GM21390 (cell line): ENCODE results near the gene BLOC1S5.
"Not testable (repeated sequence)": the region's sequence is repeated elsewhere in the genome, so short reads cannot be mapped to it uniquely, and the experiment has no call there.

Experiments
- ATAC-seq: cut with Tn5 transposase; IDR thresholded peaks from one replicate; pipeline ENCODE4 v1.9.1; 2021; ENCODE audit not compliant: unreplicated experiment

The BLOC1S5 gene

DNA sequence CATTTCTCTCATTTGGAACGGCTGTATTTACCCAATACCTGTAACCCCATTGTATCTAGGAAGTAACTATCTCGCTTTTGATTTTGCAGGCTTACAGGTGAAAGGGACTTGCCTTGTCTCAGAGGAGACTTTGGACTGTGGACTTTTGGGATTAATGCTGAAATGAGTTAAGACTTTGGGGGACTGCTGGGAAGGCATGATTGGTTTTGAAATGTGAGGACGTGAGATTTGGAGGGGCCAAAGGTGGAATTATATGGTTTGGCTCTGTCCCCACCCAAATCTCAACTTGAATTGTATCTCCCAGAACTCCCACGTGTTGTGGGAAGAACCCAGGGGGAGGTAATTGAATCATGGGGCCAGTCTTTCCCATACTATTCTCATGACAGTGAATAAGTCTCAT is 18.4 kb downstream of the BLOC1S5 start:
- ATAC-seq = not testable (repeated sequence)

GRCh38 chr6:8043221-8043620 is 21.0 kb downstream of the BLOC1S5 start:
- ATAC-seq = no peak

DNA sequence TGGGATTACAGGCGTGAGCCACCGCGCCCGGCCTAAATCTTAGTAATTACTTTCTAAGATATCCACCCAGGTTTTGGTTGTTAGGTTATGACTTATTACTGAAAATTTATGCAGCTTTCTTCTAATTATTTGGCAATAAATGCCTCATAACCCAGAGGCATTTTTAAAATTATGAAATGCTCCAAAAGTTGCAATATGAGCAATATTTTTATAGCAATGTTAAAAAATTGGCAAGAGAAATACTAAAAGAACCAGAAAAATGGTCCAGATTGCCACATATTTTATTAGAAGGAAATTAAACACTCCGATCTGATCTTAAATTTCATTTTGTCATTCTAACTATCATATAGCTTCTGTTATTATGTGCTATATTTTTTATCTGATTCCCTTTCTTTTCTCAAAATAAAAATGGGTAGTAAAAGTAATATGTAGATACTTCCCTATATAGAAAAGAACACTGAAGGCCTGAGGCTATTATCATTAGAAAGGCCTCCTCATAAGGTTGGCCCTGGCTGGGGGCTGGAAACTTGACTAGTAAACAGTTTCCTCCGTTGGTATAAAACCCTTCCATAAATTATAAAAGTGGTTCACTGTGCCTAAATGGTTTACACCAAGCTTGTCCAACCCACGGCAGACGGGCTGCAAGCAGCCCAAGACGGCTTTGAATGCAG is 22.1 kb downstream of the BLOC1S5 start:
- no peak for ATAC-seq

GRCh38 chr6:8034107-8034506 is 30.1 kb downstream of the BLOC1S5 start:
- not testable (repeated sequence) for ATAC-seq

DNA sequence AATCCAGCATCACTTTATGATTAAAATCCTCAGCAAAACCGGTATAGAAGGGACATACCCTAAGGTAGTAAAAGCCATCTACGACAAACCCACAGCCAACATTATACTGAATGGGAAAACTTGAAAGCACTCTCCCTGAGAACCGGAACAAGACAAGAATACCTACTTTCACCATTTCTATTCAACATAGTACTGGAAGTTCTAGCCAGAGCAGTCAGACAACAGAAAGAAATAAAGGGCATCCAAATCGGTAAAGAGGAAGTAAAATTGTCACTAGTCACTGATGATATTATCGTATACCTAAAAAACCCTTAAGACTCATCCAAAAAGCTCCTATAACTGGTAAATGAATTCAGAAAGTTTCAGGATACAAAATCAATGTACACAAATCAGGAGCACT is 33.3 kb downstream of the BLOC1S5 start:
- ATAC-seq = no peak

- no peak for ATAC-seq
These were observed 34.8 kb downstream of the BLOC1S5 start for GRCh38 chr6:8029243-8029870.

- no peak for ATAC-seq
These were observed 36.1 kb downstream of the BLOC1S5 start for GRCh38 chr6:8027965-8028651.

GRCh38 chr6:8026800-8027199 is 37.4 kb downstream of the BLOC1S5 start:
- ATAC-seq = no peak

- no peak for ATAC-seq
These were observed 39.0 kb downstream of the BLOC1S5 start for GRCh38 chr6:8025191-8025590.

DNA sequence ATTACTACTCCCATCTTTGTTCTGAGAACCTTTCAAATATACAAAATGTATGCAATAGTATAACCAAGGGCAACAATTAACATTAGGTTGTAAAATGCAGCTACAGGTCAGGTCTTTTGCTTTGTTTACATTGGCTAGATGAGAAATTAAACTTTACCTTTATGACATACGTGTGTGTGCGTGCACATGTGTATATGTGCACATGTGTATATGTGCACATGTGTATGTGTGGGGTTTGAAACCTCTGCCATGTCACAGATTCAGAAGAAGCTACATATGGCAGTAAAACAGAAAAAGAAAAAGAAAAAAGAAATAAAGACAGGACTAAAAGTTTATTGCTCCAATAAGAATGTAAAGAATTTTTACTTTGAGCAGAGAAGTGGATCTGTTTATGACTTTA is 40.6 kb downstream of the BLOC1S5 start:
- ATAC-seq = no peak

GRCh38 chr6:8020083-8020482 is 44.1 kb downstream of the BLOC1S5 start:
- ATAC-seq = no peak

DNA sequence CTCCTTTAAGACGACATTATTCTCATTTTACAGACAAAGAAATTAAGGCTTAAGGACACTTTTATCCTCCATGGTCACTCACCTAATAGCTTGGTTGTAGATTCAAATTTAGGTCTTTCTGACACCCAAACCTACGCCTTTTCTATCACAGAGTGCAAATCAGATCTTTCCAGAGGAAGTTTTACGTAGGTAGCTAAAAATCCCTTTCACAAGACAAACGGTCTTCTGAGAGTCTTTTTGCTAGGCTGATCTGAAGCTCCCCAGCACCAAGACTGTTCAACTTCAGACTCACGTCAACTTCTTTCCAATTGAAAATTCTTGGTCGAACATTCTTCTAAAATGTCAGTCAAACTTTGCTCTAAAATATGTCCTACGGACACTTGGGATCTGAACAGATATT is 46.5 kb downstream of the BLOC1S5 start:
- no peak for ATAC-seq

DNA sequence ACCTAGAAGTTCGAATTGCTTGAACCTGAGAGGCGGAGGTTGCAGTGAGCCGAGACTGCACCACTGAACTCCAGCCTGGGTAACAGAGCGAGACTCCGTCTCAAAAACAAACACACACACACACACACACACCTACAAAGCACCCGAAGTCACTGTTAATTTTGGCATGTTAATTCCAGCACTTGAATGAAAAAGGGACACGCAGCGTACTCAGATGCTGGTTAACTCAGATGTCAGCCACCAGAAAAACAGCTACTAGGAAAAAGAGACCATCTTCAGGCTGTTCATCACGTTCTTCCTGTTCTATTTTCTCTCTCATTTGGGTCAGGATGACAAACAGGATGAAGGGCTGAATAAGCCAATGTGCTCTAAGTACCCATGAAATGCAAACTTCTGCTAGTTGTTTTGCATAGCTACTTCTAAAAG is 46.9 kb downstream of the BLOC1S5 start:
- no peak for ATAC-seq

GRCh38 chr6:8014947-8015346 is 49.2 kb downstream of the BLOC1S5 start:
- no peak for ATAC-seq

GRCh38 chr6:8013763-8014162 is 50.4 kb downstream of the BLOC1S5 start:
- no peak for ATAC-seq

DNA sequence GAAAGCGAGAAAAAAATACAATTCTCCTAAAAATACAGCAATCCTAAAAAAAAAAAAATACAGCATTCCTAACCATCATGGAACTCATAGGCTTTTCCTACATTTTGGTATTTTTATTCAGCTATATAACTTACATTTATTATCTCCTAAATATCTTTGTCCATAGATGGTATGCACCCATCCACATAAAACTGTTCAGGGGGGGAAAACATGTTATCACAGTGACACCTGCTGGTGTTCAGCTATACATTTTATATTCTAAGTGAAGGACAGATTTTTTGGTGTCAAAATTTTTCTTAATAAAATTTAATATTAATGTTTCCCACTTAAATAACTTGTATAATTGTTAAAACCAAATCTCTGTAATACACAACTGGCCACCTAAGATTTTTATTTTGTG is 58.0 kb downstream of the BLOC1S5 start:
- no peak for ATAC-seq

GRCh38 chr6:8005136-8005535 is 59.1 kb downstream of the BLOC1S5 start:
- no peak for ATAC-seq

DNA sequence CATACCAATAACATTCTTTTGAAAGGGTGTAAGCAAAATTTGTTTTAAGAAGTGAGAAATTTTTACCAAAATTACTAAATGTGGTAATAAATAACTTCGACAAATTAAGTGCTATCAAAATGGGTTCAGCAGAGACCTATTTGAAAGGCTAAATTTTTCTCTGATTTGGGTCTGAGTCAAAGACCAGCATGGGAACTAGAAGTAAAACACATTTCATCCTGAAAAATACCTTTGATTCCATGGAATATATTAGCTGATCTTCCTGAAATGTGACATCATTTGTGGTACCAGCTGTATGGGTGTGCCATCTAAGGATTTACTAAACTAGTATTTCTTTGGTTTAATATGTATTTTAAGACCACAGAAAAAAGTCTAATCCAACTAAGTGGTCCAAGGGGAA is 63.6 kb downstream of the BLOC1S5 start:
- ATAC-seq = no peak

GRCh38 chr6:8000188-8000596 is 64.0 kb downstream of the BLOC1S5 start:
- ATAC-seq = no peak

GRCh38 chr6:7999201-7999600 is 65.0 kb downstream of the BLOC1S5 start:
- no peak for ATAC-seq

GRCh38 chr6:7998103-7998725 is 66.0 kb downstream of the BLOC1S5 start:
- no peak for ATAC-seq

DNA sequence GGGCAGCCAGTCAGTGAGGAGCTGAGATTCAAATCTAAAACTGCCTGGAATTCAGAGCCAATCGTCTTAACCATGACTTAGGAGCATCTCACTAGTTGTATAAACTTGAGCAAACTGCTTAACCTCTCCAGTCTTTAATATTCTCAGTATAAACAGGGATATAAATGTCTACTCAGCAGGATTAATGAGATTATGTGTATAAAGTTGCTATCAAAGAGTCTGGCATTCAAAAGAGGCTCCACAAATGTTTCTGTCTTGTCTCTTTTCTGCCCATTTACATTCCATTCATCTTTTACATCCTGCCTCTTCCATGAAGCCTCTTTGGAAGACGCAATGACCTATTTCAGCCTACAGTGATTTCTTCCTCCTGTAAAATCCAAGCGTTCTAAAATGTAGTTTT is 66.9 kb downstream of the BLOC1S5 start:
- no peak for ATAC-seq
